Fibroblast of gingiva (primary cell): ENCODE data around the gene AJM1.
A peak's percentile ranks its signal among the peaks of the same experiment; 100 is the strongest.

ENCODE experiments used
- DNase-seq: peaks from one replicate; pipeline ENCODE4 v3.0.0-alpha.2; 2011; ENCODE audit warnings: low read depth

The AJM1 gene

GRCh38 chr9:136845465-136846260 lies 3.4 kb downstream of the AJM1 start:
- DNase-seq: no peak

- DNase-seq: no peak
Observed at GRCh38 chr9:136846376-136847087, 4.3 kb downstream of the AJM1 start.

GRCh38 chr9:136847088-136847825 lies 5.0 kb downstream of the AJM1 start:
- DNase-seq: peak; percentile 73

GRCh38 chr9:136847826-136848392 lies 5.6 kb downstream of the AJM1 start:
- DNase-seq: peak; percentile 84

GRCh38 chr9:136848393-136849037 lies 6.2 kb downstream of the AJM1 start:
- no peak for DNase-seq

GRCh38 chr9:136849038-136849959 lies 7.0 kb downstream of the AJM1 start, which contains the start of gene PHPT1:
Gene PHPT1, plus strand, starts transcription at chr9:136849409. Its CDS starts 22 bp downstream, at chr9:136849431.
- DNase-seq: peak; percentile 99

- DNase-seq: no peak
Observed at GRCh38 chr9:136849960-136850865, 7.9 kb downstream of the AJM1 start.

GRCh38 chr9:136850866-136851775 lies 8.8 kb downstream of the AJM1 start:
- DNase-seq: no peak

GRCh38 chr9:136851941-136852663 lies 9.8 kb downstream of the AJM1 start, which contains the start of gene MAMDC4:
Gene MAMDC4, plus strand, starts transcription at chr9:136852346. Its CDS starts 71 bp downstream, at chr9:136852417.
- DNase-seq: no peak

- no peak for DNase-seq
Observed at GRCh38 chr9:136852664-136853595, 10.7 kb downstream of the AJM1 start.

GRCh38 chr9:136853596-136854112 lies 11.4 kb downstream of the AJM1 start:
- no peak for DNase-seq

- no peak for DNase-seq
Observed at GRCh38 chr9:136854113-136854841, 12.0 kb downstream of the AJM1 start.

- no peak for DNase-seq
Observed at GRCh38 chr9:136854842-136855460, 12.7 kb downstream of the AJM1 start.

GRCh38 chr9:136855461-136856078 lies 13.3 kb downstream of the AJM1 start:
- no peak for DNase-seq

- no peak for DNase-seq
Observed at GRCh38 chr9:136856079-136856476, 13.8 kb downstream of the AJM1 start.
